HG03159 (cell line): ENCODE measurements around the gene CISD3.
"Not testable (repeated sequence)": the region's sequence is repeated elsewhere in the genome, so short reads cannot be mapped to it uniquely, and the experiment has no call there.

ENCODE experiments used
- ATAC-seq: cut with Tn5 transposase; IDR thresholded peaks from one replicate; pipeline ENCODE4 v1.9.1; 2021; ENCODE audit warnings: mild to moderate bottlenecking, moderate library complexity; ENCODE audit not compliant: unreplicated experiment

Gene CISD3

GRCh38 chr17:38707678-38708351, 22.3 kb upstream of the CISD3 start:
- no peak for ATAC-seq

GRCh38 chr17:38709104-38709820, 20.9 kb upstream of the CISD3 start:
- no peak for ATAC-seq

DNA sequence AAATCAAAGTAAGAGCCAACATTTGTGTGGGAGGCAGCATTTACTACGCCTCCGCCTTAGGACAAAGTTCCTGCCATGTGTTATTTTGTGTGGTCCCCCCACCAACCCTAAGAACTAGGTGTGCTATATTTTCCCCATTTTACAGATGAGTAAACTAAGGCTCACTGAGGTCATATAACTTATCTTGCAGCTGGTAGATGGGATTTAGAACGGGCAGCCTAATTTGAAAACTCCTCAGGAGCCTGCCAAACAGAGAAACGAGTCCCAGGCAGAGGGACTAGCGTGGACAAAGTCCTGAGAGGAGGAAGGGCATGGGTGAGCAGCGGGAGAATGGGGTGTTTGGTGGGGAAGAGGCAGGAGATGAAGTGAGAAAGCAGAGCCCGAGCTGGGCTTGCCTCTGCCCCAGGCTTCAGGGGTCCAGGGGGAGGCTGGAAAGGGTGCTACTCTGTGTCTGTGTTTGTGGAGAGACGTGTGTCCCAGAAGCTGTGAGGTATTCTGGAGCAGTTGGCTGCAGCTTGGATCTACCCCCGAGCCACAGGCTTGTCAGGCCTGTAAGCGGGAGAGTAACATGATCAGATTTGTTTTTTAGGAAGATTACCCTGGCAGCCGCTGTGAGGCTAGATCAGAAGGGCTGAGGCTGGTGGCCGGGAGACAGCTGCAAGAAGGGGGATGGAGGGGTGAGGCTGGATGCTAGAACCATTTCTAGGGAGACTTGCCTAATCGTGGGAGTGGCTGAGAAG, 20.1 kb upstream of the CISD3 start:
- ATAC-seq = no peak

DNA sequence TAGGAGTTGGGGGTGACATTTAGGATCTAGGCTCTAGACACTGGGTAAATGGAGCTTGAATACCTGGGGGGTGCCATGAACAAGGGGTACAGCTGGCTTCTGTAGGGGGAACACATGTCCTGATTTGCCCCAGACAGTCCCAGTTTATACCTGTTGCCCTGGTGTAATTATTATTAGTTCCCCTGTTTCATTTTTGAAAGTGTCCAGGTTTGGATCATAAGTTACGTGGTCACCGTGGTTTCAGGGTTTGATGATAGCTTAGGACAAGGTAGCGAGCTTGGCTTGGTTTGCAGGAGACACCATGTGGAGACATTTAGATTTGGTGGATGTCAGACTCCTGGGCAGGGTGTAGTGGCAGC, 19.6 kb upstream of the CISD3 start:
- ATAC-seq = no peak

- no peak for ATAC-seq
Observed at GRCh38 chr17:38710985-38711384, 19.2 kb upstream of the CISD3 start.

DNA sequence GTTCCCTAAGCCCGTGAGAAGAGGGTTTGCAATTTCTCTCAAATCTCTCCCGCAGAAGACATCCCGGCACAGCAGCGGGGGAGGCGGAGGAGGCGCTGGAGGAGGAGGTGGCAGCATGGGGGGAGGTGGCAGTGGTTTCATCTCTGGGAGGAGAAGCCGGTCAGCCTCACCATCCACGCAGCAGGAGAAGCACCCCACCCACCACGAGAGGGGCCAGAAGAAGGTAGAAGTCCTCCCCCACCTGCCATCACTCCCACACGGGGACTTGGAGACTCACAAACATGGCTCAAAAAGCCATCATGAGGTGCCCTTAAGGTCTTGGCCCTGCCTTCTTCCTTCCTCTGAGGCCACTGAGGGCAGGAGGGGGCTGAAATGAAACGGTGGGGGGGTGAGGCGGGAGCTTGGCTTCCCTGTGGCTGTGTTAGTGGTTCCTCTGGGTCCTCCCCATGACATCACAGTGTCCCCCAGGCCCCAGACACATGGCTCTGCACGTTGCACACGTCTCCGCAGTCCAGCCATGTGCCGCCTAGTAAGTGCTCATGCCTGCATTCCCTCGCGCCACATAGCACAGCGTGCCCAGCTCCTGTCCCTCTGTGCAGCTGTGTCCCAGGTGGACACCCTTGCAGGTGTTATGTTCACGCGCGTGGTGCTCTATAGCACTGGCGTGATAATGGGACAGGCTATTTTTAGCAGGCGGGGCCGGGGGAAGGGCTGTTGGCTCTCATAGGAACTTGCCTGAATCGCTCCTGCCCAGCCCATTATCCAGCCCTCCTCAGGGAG, 18.2 kb upstream of the CISD3 start:
- no peak for ATAC-seq

GRCh38 chr17:38712593-38712992, 17.5 kb upstream of the CISD3 start:
- no peak for ATAC-seq

DNA sequence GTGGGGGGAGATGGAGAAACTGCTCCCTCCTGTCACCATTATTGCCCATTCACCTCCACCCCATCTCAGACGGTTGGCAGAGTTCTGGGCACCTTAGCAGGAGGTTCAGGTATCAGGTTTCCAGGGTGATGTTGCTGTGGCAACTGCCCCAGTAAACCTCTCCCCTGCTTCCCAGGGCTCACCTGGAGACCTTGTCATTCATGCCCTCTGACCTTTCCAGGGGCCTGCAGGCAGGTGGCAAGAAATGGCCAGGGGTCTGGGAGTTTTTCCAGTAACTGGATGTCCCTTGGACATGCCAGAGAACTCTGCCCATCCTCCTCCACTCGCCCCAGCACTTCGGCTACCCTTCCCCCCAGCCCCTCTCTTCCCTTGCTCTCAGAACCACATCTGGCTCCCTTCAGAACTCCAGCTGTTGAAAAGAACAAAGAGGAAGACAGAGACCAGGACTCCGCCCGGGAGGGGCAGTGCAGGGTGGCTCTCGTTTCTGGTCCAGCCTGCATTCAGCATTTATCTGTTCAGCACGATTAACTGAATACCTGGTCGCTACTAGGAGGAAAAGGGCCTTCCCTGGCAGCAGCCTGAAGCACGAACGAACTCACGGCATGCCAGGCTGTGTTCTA, 16.6 kb upstream of the CISD3 start:
- no peak for ATAC-seq

- no peak for ATAC-seq
Observed at GRCh38 chr17:38715216-38715943, 14.8 kb upstream of the CISD3 start.

GRCh38 chr17:38716368-38717005, 13.7 kb upstream of the CISD3 start:
- ATAC-seq = no peak

- no peak for ATAC-seq
Observed at GRCh38 chr17:38717139-38717745, 12.9 kb upstream of the CISD3 start.

DNA sequence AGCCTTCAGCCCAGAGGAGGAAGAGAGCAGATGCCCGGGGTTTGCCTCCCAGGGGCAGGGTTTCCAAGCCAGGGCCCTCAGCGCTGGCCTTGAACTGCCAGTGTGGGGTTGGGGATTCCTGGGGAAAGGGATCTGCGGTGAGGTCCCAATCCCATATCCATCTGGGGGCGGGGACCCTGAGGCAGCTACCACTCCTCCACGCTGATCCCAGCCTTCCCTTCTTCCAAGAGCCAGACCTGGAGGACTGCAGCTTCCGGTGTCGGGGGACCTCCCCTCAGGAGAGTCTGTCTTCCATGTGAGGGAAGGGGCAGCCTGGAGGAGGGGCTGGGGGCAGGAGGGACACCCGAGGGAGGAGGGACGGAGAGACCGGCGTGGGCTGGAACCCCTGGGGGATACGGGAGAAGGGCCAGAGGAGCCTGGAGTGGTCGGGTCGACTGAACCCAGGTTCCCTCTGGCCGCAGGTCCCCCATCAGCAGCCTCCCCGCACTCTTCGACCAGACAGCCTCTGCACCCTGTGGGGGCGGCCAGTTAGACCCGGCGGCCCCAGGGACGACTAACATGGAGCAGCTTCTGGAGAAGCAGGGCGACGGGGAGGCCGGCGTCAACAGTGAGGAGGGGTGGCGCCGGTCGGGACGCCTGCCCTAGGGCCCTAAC, 10.7 kb upstream of the CISD3 start:
- no peak for ATAC-seq

DNA sequence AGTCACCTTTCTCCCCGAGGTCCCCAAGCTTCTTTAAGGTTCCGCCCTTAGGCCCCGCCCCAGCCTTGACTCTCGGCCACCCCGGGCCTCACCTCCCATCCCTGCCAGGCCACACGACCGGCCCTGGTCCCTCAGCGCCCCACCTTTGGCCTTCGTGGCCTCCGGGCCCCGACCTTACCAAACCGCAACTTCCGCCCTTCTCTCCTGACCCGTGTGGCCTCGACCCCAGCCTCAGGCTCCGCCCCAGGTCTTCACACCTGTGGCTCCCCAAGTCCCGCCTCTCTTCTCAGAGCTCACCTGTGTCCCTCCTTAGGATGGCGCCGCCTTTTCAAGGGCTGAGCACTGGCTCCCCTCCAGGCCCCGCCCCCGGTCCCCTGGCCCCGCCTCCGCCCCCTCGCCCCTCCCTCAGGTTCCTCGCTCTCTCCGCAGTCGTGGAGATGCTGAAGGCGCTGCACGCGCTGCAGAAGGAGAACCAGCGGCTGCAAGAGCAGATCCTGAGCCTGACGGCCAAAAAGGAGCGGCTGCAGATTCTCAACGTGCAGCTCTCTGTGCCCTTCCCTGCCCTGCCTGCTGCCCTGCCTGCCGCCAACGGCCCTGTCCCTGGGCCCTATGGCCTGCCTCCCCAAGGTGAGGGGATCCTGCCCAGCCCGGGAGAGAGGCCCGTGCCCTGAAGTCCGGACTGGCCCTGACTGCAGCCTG, 10.0 kb upstream of the CISD3 start:
- ATAC-seq = no peak

- ATAC-seq = no peak
Observed at GRCh38 chr17:38720941-38721340, 9.2 kb upstream of the CISD3 start.

DNA sequence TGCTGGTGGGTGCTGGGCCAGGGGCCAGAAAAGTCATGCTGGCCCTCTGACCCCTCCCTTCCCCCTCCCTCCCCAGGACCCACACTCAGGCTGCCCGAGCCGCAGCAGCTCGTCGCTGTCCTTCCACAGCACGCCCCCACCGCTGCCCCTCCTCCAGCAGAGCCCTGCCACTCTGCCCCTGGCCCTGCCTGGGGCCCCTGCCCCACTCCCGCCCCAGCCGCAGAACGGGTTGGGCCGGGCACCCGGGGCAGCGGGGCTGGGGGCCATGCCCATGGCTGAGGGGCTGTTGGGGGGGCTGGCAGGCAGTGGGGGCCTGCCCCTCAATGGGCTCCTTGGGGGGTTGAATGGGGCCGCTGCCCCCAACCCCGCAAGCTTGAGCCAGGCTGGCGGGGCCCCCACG, 8.3 kb upstream of the CISD3 start:
- ATAC-seq = no peak

- no peak for ATAC-seq
Observed at GRCh38 chr17:38724337-38724988, 5.7 kb upstream of the CISD3 start.

DNA sequence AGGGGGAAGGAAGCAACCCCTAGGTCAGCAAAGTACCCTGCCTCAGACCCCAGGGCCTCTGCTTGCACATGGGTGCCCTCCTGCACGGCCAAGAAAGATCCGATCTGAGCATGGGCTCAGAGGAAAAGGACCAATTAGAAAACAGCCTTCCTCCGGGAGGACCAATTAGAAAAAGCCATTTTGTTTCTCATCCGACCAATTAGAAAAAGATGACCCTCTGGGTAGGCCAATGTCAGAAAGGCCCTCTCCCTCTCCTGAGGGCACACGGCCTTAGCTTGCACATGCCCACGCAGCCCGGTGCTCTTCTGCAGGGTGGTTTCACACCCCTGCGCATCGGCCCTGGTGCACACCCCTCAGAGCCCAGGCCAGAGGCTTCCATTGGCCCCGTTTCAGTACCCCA, 5.1 kb upstream of the CISD3 start:
- no peak for ATAC-seq

DNA sequence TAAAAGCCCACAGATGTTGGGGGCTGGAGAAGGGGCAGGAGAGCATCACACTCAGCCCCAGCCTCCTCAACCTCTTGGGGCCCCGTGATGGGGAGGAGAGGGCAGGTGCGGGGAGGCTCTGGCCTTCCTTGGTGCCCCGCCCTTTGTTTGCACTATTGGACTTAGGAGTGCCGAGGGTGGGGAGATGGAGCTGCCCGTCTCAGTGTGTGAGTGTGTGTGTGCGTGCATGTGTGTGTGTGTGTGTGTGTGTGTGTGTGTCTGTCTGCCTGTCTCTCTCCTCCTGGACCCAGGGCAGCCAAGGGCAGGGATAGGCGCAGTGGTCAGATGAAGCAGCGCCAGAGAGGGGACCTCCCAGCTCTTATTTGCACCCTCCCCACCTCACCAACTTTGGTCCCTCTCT, 4.0 kb upstream of the CISD3 start:
- not testable (repeated sequence) for ATAC-seq
